Midbrain (tissue), 1 donor: ENCODE results near the gene AOPEP.
"Not testable (repeated sequence)": the region's sequence is repeated elsewhere in the genome, so short reads cannot be mapped to it uniquely, and the experiment has no call there.

Experiments
- DNase-seq: peaks from one replicate; lab custom pipeline; 2025; lab: John Stamatoyannopoulos, UW

The AOPEP gene

GRCh38 chr9:94818178-94818541 is 91.7 kb downstream of the AOPEP start:
- no peak for DNase-seq

- DNase-seq, result no peak
These were observed 92.7 kb downstream of the AOPEP start for GRCh38 chr9:94819161-94819687.

- DNase-seq, result no peak
These were observed 94.8 kb downstream of the AOPEP start for GRCh38 chr9:94821098-94821887.

- no peak for DNase-seq
These were observed 95.8 kb downstream of the AOPEP start for GRCh38 chr9:94822273-94822672.

GRCh38 chr9:94823710-94824109 is 97.2 kb downstream of the AOPEP start:
- no peak for DNase-seq

GRCh38 chr9:94824411-94824810 is 97.9 kb downstream of the AOPEP start:
- DNase-seq, result no peak

- DNase-seq, result no peak
These were observed 98.6 kb downstream of the AOPEP start for GRCh38 chr9:94824913-94825610.

- no peak for DNase-seq
These were observed 99.1 kb downstream of the AOPEP start for GRCh38 chr9:94825611-94825958.

GRCh38 chr9:94826044-94826443 is 99.5 kb downstream of the AOPEP start:
- DNase-seq, result no peak

GRCh38 chr9:94826644-94827410 is 100.3 kb downstream of the AOPEP start:
- no peak for DNase-seq

GRCh38 chr9:94827584-94828304 is 101.2 kb downstream of the AOPEP start:
- DNase-seq, result no peak

GRCh38 chr9:94829380-94830070 is 103.0 kb downstream of the AOPEP start:
- no peak for DNase-seq

- not testable (repeated sequence) for DNase-seq
These were observed 103.6 kb downstream of the AOPEP start for GRCh38 chr9:94830071-94830604.

GRCh38 chr9:94833802-94834201 is 107.3 kb downstream of the AOPEP start:
- DNase-seq, result no peak

- DNase-seq, result no peak
These were observed 110.9 kb downstream of the AOPEP start for GRCh38 chr9:94837404-94837803.

- no peak for DNase-seq
These were observed 112.9 kb downstream of the AOPEP start for GRCh38 chr9:94839398-94839797.

- DNase-seq, result no peak
These were observed 114.2 kb downstream of the AOPEP start for GRCh38 chr9:94840738-94841137.

- no peak for DNase-seq
These were observed 116.6 kb downstream of the AOPEP start for GRCh38 chr9:94843134-94843533.

GRCh38 chr9:94846739-94847138 is 120.2 kb downstream of the AOPEP start:
- no peak for DNase-seq

- no peak for DNase-seq
These were observed 121.0 kb downstream of the AOPEP start for GRCh38 chr9:94847486-94847885.

GRCh38 chr9:94848791-94849190 is 122.3 kb downstream of the AOPEP start:
- not testable (repeated sequence) for DNase-seq
